ENCODE data around the gene HOXA4.

GRCh38 chr7:27132214-27132613 is 1.7 kb upstream of the HOXA4 start:
- no peak for TF ChIP-seq CTCF (IDR thresholded peaks at IDR 0.05)
- TF ChIP-seq POLR2A (IDR thresholded peaks at IDR 0.05) = no peak
